IMR-90 (cell line): ENCODE measurements around the gene SLC25A22.

Experiments
- CEBPB ChIP-seq: IDR thresholded peaks from 2 replicates; pipeline ENCODE4 v1.6.1; 2012; ENCODE audit warnings: low read depth, low read length, improper control_type of control experiment
- POLR2A ChIP-seq: IDR thresholded peaks from 2 replicates; pipeline ENCODE4 v1.6.1; 2012; ENCODE audit warnings: mild to moderate bottlenecking, low read depth, low read length
- SMC3 ChIP-seq: fragments of 150-350 bp; IDR thresholded peaks from 2 replicates; pipeline ENCODE4 v1.6.1; 2016; ENCODE audit warnings: low read depth, mild to moderate bottlenecking, antibody characterized with exemption, low read length, moderate library complexity
- TF ChIP-seq, protein P1 (sequence below): conservative IDR thresholded peaks from 2 replicates; pipeline ENCODE4 v1.5.1; 2012; ENCODE audit warnings: mild to moderate bottlenecking, low read depth, low read length, improper control_type of control experiment
- TF ChIP-seq, protein P2 (sequence below): fragments of 150-350 bp; IDR thresholded peaks from 2 replicates; pipeline ENCODE4 v1.6.1; 2017; ENCODE audit warnings: mild to moderate bottlenecking, antibody characterized with exemption, low read length, low read depth

DNA sequence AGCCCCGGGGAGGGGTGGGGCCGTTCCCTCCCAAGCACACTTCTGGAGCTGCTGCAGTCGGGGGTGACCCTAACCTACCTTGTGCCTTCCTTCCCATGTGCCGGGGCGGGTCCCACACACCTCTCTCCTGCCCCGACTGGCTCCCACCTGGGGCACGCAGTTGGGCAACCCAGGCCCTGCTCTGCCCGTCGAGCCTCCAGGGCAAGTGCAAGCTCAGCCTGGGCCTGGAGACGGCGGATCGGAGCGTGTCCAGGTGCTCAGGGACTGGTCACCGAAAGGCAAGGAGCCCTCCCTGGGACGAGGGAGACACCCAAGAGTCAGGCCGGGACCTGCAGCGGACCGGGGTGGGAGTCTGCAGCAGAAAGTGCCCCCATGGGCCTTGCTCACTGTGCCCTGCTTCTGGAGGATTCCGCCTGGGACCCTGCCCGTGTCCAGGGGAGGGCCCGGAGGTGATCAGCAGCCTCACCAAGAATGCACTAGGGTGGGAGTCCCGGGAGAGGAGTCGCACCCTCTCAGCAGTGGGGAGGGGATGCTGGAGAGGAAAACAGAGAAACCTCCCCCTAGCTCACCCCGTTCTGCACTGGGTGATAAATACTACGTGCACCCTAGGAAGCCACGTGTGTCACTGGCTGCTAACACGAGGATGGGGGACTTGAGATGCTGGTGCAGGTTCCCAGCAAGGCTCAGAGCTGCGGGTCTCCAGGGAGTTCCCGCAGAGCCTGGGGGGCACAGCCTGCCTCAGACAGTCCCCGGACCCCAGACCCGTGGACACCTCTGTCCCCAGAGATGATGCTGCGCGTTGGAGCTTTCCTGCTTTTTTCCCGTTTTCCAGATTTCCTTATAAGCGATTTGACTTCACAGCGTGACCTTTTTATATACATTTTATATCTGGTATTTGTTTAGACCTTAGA lies 15.6 kb downstream of the SLC25A22 start:
- TF ChIP-seq POLR2A (no peak), CEBPB (no peak), SMC3 (no peak)
- TF ChIP-seq, protein P1, sequence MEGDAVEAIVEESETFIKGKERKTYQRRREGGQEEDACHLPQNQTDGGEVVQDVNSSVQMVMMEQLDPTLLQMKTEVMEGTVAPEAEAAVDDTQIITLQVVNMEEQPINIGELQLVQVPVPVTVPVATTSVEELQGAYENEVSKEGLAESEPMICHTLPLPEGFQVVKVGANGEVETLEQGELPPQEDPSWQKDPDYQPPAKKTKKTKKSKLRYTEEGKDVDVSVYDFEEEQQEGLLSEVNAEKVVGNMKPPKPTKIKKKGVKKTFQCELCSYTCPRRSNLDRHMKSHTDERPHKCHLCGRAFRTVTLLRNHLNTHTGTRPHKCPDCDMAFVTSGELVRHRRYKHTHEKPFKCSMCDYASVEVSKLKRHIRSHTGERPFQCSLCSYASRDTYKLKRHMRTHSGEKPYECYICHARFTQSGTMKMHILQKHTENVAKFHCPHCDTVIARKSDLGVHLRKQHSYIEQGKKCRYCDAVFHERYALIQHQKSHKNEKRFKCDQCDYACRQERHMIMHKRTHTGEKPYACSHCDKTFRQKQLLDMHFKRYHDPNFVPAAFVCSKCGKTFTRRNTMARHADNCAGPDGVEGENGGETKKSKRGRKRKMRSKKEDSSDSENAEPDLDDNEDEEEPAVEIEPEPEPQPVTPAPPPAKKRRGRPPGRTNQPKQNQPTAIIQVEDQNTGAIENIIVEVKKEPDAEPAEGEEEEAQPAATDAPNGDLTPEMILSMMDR: no peak
- TF ChIP-seq, protein P2, sequence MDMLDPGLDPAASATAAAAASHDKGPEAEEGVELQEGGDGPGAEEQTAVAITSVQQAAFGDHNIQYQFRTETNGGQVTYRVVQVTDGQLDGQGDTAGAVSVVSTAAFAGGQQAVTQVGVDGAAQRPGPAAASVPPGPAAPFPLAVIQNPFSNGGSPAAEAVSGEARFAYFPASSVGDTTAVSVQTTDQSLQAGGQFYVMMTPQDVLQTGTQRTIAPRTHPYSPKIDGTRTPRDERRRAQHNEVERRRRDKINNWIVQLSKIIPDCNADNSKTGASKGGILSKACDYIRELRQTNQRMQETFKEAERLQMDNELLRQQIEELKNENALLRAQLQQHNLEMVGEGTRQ: no peak
